ENCODE data around the gene ZMYND19.
"Not testable (repeated sequence)": the region's sequence is repeated elsewhere in the genome, so short reads cannot be mapped to it uniquely, and the experiment has no call there.

ZMYND19 gene

DNA sequence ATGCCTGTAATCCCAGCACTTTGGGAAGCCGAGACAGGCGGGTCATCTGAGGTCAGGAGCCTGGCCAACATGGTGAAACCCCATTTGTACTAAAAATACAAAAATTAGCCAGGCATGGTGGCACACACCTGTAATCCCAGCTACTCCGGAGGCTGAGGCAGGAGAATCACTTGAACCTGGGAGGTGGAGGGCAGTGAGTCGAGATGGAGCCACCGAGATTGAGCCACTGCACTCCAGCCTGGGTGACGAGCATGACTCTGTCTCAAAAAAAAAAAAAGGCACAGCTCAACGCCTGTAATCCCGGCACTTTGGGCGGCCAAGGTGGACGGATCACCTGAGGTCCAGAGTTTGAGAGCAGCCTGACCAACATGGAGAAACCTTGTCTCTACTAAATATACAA, 36.7 kb downstream of the ZMYND19 start:
- not testable (repeated sequence) for DNase-seq

DNA sequence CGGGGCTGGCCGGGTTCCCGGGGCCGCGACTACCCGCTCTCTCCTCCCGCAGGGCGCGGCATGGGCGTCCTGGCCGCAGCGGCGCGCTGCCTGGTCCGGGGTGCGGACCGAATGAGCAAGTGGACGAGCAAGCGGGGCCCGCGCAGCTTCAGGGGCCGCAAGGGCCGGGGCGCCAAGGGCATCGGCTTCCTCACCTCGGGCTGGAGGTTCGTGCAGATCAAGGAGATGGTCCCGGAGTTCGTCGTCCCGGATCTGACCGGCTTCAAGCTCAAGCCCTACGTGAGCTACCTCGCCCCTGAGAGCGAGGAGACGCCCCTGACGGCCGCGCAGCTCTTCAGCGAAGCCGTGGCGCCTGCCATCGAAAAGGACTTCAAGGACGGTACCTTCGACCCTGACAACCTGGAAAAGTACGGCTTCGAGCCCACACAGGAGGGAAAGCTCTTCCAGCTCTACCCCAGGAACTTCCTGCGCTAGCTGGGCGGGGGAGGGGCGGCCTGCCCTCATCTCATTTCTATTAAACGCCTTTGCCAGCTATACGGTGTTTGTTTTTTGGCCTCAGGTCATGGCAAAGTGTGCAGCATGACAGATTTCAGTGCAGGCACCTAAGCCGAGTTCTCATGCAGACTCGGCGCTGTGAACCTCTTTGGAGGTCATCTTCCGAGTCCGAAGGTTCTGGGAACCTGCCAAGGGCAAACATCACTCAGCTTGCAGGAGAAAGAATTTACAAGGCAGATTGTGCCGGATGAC, 38.1 kb downstream of the ZMYND19 start:
- no peak for DNase-seq

DNA sequence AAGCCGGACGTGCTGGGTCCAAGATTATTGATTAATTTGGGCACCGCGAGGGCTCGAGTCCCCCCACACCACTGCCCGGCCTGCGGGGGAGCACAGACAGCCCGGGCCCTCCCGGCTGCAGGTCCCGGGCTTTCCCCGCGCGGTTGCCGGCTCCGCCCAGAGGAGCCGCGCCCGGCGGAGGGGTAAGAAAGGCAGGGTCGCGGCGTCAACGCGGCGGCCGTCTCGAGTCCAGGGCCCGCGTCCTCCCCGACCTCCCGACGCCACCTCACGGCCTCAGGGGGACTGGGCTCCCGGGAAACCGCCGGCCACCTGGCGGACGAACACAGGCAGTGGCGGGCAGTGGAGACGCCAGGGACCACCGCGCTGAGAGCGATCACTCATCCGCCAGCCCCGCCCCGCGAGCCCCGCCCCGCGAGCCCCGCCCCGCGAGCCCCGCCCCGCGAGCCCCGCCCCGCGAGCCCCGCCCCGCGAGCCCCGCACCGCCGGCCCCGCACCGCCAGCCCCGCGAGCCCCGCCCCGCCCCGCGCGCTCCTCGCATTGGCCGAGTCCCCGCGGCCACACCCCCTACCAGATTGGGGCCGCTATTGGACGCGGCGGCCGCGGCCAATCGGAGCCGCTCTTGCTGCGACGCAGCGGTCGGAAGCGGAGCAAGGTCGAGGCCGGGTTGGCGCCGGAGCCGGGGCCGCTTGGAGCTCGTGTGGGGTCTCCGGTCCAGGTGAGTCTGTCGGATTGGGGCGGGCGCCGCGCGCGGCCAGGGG, 38.9 kb downstream of the ZMYND19 start, which contains the start of gene MRPL41:
MRPL41 (plus strand) TSS at position 616 of the 758 bp plus-strand sequence. CDS start 203 bp downstream, outside the sequence.
- peak; percentile 33 for DNase-seq

DNA sequence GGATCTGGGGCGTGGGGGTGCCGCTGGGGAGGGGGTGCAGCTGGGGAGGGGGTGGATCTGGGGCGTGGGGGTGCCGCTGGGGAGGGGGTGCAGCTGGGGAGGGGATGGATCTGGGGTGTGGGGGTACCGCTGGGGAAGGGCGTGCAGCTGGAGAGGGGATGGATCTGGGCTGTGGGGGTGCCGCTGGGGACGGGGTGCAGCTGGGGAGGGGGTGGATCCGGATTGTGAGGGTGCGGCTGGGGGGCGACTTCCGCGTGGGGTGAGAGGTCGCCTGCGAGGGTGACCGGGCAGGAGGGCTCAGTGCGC, 39.4 kb downstream of the ZMYND19 start:
- DNase-seq: not testable (repeated sequence)

DNA sequence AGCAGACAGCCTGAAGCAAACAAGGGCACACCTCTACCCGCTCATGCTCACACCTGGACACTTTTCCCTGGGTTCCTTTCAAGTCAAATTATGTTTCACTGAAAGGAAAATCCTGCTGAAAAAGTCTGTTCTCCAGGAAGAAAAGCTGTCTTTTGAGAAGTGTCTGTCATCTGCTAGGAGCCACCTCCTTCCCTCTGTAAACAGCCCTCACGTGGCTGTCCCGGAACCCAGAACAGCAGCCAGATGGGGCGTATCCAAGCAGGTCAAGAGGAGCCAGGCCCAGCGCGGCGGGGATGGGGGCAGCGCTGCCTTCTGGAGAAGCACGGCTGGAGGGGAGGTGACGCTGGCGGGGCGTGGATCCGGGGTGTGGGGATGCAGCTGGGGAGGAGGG, 40.1 kb downstream of the ZMYND19 start, which contains the start of gene PNPLA7:
PNPLA7 (minus strand) TSS at position 172 of the 391 bp plus-strand sequence. CDS start 205 bp downstream, outside the sequence.
- DNase-seq: no peak

DNA sequence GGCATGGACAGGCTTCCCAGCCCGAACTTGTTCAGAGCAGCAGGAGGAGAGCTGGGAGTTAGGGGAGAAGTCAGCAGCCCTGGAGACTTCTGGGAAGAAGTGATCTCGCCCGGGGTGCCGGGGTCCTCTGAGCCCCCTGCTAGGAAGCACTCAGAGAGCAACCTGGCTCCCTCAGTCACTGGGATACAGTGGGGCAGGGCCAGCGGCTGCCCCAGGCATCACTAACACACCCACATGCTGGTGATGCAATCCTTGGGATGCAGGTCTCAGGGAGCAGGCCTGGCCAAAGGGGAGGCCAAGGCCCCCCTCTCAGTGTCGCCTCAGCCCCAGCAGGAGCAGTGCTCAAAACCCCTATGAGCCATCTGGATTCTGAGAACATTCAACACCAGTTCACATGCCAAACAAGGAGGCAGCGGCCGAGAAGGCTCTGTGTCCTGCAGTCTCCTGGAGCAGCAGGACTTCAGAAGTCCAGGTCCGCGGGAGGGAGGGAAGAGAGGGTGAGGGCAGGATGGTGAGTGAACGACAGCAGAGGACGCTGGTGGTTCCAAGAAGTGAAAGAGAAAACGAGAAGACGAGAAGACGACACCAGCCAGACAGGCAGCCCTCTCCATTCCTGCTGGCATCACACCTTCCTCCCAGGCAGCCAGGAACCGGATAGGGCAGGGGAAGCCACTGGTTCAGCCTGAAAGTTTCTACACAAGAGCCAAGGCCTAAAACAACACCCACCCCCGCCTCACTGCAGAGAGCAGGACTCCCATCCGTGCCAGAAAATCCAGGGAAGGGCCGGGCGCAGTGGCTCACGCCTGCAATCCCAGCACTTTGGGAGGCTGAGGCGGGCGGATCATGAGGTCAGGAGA, 42.4 kb downstream of the ZMYND19 start:
- no peak for DNase-seq

DNA sequence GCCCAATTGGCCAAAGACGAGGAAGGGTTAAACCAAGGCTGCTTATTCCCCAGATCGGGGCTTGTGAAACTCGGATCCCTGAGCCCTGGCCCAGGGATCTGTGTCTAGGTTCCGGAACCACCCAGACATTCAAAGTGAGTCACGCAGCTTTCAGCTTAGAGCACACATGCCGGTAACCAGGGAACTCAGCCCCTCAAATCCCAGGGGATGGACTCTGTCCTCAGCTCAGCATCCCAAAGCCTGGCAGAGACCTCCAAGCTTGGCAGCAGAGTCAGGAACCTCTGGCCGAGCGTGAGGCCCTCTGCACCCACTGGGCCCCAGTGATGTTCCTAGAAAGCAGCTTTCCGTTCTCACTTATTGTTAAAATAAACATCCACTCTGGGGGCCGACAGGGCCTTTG, 45.2 kb downstream of the ZMYND19 start:
- no peak for DNase-seq

DNA sequence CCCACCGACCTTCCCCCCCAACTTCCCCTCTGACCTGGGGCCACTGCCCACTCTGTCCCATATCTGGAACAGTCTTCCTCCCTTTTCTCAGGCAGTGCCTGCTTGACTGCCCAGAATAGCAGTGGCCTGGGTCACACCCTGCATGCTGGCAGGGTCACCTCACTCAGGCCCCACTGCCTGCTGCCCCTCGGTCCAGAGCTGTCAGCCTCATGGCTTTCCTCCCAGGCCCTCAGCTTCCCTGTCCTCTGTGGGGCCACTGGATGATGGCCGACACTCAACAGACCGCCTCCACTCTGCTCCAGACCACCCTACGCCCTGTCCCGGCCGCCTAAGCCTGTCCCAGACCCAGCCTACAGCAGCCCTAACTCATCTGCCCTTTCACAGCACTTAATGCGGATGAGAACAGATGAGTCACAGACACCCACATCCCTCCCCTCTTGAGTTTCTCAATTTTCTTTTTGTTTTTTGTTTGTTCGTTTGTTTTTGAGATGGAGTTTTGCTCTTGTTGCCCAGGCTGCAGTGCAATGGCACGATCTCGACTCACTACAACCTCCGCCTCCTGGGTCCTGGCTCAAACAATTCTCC, 46.0 kb downstream of the ZMYND19 start:
- no peak for DNase-seq

DNA sequence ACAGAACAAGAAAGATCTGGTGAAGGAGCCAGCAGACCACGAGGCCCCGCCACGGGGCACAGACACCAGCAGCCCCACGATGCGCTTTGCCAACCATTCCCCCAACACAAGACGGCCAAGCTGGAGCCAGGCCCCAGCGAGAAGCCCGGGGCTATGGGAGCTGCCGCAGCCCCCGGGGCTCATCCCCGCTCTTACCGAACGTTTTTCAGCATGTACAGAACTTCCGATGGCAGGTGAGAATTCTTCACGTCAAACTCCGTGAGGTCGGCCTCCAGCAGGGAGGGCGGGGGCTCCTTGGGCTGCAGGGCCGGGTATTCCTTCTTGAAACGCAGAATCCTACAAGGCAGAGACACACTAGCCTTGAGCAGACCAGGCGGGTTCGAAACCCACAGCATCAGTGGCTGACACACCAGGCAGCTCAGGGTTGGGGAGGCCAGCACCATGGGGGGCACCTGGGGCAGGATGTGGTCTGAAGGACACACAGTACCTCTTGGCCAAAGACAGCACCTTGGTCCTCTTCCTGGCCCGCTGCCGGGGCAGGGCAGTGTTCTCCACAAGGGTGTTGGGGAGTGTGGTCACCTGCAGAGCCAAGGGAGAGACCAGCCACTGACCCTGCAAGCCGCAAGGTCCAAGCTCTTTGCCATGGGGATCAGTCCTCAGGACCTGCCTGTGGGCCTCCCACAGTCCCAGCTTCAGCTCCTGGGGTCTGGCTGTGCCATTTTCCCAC, 46.9 kb downstream of the ZMYND19 start:
- DNase-seq: no peak

DNA sequence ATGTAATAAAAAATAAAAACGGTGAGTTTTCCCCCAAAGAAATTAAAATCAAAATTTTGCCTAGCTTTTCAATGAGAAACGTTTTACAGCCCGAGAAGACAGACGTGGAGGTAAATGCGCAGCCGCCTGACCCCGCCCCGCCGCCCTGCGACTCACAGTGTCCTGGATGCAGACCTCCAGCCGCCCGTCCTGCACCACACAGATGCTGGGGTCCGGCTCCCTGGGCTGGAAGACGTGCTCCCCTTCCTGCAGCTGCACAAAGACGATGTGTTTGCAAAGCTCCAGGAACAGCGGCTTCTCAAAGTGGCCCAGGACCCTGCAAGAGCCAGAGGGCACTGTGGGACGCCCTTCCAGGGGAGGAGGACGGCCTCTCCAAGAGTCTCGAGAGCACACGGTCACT, 47.8 kb downstream of the ZMYND19 start:
- no peak for DNase-seq

DNA sequence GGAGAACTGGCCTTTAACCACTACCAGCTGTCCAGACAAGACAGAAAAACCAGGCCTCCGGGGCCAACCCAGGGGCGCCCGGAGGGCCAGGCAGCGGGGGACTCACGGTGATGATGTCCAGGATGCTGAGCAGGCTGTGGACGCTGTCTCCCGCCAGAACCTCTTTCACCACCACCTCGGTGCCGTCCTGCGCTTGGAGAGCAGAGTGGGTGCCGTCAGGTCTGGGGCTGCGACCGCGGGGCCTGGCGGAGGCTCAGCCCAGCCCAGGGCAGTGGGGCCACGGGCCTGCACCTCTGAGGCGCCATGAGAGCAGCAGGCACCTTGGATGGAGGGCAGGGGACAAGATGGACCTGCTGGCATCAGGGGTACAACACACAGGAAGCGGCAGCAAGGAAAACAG, 49.8 kb downstream of the ZMYND19 start:
- no peak for DNase-seq

DNA sequence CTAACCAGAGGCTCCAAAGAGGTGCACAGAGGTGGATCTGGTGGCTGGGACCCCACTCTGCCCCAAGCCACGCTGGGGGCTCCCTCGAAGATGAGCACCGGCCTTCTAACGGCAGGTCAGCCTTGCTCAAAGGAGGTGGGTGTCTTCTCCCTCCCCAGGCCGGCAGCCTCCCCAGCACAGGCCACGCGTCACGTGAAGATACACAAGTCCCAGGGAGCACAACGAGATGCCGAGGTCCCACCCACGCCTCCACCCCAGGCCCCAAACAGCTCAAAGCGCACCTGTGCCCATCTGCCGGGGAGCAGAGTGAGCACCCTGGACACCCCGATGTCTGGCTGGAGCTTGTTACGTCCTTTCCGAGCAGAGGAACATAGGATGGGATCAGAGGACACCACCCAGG, 52.3 kb downstream of the ZMYND19 start:
- no peak for DNase-seq

DNA sequence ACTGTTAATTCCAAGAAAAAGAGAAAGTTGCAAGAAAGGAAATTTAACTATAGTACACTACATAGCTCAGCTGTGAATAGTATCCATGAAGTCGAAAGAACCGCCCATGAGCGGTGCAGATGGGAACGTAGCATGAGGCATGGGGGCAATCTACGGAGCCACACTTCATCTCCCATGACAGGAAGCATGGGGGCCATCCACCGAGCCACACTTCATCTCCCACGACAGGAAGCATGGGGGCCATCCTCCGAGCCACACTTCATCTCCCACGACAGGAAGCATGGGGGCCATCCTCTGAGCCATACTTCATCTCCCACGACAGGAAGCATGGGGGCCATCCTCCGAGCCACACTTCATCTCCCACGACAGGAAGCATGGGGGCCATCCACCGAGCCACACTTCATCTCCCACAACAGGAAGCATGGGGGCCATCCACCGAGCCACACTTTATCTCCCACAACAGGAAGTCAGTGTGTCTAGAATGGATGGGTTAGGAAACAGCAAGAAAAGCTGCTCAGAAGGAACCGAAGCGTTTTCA, 53.6 kb downstream of the ZMYND19 start:
- DNase-seq: not testable (repeated sequence)

DNA sequence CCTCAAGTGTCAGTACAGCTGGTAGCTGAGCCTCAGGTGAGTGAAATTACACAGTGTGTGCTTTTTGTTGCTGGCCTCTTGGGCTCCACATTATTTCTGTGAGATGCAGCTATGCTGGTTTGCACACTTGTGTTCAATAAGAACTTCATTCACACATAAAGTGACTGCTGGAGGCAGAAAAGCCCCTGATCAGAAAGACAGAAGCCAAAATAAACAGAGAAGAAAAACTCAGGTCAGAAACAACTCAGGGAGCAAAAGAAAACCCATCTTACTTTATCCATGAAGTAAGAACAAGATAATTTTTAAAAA, 55.2 kb downstream of the ZMYND19 start:
- no peak for DNase-seq

DNA sequence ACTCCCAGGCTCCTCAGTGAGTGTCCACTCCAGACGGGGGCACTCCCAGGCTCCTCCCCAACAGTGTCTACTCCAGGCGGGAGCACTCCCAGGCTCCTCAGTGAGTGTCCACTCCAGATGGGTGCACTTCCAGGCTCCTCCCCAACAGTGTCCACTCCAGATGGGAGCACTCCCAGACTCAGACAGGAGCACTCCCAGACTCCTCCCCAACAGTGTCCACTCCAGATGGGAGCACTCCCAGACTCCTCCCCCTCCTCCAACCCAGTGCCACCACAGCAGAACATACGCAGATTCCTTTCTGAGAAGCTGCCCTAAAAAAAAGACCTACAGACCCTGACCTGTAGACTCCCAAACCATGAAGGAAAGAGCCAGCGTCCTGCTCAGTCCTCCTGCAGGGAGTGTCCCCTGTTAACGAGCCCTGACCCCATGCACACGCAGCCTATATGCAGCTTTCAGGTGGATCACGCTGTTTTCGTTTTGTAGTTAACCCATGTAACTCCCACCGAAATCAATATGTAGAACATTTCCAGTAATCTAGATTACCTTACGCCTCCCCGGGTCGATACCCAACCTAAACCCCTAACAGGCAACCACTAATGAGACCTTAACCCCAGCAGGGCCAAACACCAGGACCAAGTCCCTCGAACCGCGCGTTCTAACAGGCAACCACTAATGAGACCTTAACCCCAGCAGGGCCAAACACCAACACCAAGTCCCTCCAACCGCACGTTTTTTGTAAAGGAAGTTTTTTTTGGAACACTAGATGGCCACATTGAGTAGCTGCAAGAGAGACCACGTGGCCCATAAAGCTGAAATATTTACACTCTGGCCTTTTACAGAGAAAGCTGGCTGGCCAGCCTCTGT, 55.8 kb downstream of the ZMYND19 start:
- peak; percentile 48 for DNase-seq

DNA sequence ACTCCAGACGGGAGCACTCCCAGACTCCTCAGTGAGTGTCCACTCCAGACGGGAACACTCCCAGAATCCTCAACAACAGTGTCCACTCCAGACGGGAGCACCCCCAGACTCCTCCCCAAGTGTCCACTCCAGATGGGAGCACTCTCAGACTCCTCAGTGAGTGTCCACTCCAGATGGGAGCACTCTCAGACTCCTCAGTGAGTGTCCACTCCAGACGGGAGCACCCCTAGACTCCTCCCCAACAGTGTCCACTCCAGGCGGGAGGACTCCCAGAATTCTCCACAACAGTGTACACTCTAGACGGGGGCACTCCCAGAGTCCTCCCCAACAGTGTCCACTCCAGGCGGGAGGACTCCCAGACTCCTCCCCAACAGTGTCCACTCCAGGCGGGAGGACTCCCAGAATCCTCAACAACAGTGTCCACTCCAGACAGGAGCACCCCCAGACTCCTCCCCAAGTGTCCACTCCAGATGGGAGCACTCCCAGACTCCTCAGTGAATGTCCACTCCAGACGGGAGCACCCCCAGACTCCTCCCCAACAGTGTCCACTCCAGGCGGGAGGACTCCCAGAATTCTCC, 57.3 kb downstream of the ZMYND19 start:
- DNase-seq: not testable (repeated sequence)
